Activated CD4-positive, CD25-positive, alpha-beta regulatory T cell (primary cell): Measurements from ENCODE around the gene ICAM5.
"Not testable (repeated sequence)": the region's sequence is repeated elsewhere in the genome, so short reads cannot be mapped to it uniquely, and the experiment has no call there.

Experiments used
- DNase-seq, 4 experiments: peaks; one replicate each; lab custom pipeline; 2025; lab: John Stamatoyannopoulos, UW

The ICAM5 gene

DNA sequence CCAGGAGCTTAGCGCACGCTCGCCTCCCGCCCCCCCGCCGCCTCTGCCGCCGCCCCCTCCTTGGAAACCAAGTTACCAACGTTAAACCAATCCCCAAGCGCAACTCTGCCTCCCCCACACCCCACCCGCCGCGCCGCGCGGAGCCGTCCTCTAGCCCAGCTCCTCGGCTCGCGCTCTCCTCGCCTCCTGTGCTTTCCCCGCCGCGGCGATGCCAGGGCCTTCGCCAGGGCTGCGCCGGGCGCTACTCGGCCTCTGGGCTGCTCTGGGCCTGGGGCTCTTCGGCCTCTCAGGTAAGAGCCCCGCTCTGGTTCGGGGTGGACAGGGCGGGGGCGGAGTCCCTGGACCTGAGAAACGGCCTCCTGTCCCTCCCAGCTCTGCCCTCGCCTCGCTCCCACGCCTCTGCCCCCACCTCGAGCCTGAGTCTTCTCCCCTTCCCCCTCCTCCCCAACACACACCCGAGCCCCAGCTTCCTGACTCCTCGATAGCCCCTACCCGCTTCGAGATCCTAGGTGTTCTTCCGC, at the start of gene ICAM5:
TSS of gene ICAM5 (plus strand) at position 117 of the 521 bp plus-strand sequence. CDS start at position 209, 92 bp downstream.
- no peak for DNase-seq

GRCh38 chr19:10241826-10242449, 47.8 kb upstream of the ICAM5 start:
- not testable (repeated sequence) for DNase-seq

DNA sequence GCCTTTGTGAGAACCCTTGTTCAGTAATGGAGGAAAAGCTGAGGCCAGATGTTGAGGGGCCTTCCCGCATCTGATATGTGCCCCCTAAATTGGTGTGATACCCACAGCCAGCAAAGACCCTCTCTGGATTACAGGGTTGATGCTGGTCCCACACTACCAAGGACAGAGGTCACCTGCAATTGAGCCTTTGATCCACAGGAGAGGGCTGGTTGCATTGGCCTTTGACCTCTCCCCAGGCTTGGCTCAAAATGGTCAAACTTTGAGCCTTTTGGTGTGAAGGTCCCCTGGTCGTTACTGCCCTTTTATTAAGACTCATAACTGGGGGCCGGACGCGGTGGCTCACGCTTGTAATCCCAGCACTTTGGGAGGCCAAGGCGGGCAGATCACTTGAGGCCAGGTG, 46.1 kb upstream of the ICAM5 start:
- DNase-seq: no peak

- no peak for DNase-seq
Measured at GRCh38 chr19:10245189-10245939, 44.4 kb upstream of the ICAM5 start.

DNA sequence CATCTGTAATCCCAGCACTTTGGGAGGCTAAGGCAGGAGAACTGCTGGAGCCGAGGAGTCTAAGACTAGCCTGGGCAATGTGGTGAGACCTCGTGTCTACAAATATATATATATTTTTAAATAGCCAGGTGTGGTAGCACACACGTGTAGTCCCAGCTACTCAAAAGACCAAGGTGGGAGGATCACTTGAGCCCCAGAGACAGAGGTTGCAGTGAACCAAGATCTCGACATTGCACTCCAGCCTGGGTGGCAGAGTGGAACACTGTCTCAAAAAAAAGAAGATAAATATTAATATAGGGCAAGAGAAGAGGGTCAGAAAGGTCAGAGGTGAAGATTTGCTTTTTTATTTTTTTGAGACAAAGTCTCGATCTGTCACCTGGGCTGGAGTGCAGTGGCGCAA, 43.2 kb upstream of the ICAM5 start:
- DNase-seq: no peak

GRCh38 chr19:10251792-10252694, 37.7 kb upstream of the ICAM5 start, which contains the start of gene MRPL4:
Gene MRPL4, plus strand, starts transcription at chr19:10252214. Its CDS starts 40 bp downstream, at chr19:10252254.
- peak; percentile 89 to 92 (median 92) for DNase-seq

DNA sequence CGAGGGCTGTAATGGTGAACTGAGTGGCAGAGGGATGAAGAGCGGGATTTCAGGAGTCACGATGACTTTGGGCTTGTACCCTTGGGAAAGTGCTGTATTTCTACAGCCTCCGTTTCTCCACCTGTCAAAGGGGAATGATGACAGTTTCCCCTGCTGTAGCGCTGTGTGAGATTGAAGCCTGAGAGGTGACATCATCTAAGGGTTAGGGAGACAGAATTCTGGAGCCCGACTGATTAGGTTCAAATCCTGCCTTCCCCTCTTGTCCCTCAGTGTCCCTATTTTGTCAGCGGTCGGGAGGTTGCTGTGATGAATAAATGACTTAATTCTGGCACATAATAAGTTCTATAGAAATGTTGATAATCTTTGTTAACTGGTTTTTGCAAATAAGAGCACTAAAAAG, 37.0 kb upstream of the ICAM5 start:
- no peak for DNase-seq

DNA sequence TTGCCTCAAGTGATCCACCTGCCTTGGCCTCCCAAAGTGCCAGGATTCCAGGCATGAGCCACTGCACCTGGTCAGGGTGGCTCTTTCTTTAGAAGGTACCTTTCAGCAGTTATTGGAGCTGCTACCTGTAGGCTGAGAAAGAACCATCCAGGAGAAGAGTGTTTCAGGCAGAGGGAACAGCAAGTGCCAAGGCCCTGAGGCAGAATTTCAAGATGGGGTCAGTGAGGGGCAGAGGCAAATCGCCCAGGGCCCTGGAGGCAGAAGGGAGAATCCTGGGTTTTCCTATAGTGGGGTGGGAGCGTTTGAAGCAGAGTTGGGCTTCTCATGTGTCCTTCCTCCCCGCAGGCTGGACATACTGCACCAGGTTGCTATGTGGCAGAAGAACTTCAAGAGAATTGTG, 35.5 kb upstream of the ICAM5 start:
- no peak for DNase-seq

GRCh38 chr19:10255358-10255757, 34.4 kb upstream of the ICAM5 start:
- DNase-seq: no peak

DNA sequence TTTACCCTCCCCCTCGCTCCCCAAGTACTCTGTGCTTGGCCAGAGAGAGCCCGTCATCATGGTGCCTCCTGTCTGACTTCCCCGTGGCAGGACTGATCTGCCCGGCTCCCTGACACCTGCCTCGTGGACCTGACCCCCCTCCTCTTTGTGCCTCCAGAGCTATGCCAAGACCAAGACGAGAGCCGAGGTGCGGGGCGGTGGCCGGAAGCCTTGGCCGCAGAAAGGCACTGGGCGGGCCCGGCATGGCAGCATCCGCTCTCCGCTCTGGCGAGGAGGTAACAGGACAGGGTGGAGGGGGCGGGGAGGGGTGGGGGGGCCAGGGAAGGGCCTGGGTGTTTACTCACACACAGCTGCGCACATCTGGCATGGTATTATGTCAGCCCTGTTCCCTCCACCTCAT, 33.2 kb upstream of the ICAM5 start:
- no peak for DNase-seq

DNA sequence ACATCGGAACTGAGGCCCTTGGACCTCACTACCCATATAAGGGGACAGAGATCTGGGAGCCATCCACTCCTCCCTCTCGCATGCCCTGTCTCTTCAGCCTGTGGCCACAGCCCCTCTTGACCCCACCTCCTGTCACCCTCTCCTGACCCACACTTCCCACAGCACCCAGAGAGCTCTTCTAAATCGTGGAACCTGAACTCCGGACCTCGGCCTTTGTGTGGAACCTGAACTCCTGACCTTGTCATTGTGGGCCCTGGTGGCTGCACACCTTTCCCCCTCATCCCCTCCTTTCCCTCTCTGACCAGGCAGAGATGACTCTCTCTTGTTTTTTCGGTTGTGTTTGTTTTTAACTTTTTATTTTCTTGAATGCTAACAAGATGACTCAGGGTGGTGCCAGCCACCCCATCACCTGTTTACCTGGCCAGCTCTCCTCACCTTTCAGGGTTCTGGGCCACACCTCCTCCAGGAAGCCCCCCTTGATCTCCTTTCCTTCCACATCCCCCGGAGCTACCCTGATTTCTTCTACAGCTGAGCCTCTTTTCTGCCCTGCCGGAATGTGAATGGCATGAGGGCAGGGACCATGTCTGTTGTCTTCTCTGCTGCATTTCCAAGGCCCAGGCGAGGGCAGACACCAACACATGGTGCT, 32.7 kb upstream of the ICAM5 start:
- no peak for DNase-seq

DNA sequence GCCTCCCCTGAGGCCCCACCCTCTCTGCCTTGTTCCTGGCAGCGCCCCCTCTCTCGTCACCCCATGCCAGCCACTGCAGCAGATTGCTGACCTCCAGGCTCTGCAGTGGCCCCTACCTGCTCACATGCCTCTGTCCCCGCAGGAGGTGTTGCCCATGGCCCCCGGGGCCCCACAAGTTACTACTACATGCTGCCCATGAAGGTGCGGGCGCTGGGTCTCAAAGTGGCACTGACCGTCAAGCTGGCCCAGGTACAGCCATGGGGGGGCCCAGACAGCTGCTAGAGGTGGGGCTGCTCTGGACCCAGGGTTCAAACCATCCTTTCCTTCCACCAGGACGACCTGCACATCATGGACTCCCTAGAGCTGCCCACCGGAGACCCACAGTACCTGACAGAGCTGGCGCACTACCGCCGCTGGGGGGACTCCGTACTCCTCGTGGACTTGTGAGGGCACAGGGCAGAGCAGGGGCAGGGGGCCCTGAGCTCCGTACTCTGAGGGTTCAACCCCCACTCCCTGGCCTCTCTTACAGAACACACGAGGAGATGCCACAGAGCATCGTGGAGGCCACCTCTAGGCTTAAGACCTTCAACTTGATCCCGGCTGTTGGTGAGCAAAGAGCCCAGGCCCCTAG, 31.6 kb upstream of the ICAM5 start:
- no peak for DNase-seq

- peak; percentile 67 to 83 (median 80) for DNase-seq
Measured at GRCh38 chr19:10259162-10259905, 30.4 kb upstream of the ICAM5 start.

DNA sequence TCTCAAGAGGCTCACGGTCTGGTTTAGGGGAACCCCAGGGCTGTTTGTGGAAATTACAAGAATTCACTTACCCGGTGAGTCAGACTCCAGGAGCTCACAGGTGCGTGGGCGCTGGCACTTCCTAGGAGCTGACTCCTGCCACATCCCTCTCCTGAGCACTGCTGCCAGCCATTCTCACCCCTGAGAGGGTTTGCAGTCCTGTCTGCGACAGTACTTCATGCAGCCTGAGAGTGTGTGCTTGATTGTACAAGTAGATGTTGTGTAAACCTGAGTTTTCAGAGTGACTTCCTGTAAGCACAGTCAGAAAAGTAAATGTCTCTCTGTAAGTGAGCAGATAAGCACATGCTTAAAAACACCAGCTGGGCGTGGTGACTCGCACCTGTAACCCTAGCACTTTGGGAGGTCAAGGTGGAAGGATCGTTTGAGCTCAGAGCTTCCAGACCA, 29.6 kb upstream of the ICAM5 start:
- peak in 1 of 4 experiments; percentile 33 for DNase-seq

DNA sequence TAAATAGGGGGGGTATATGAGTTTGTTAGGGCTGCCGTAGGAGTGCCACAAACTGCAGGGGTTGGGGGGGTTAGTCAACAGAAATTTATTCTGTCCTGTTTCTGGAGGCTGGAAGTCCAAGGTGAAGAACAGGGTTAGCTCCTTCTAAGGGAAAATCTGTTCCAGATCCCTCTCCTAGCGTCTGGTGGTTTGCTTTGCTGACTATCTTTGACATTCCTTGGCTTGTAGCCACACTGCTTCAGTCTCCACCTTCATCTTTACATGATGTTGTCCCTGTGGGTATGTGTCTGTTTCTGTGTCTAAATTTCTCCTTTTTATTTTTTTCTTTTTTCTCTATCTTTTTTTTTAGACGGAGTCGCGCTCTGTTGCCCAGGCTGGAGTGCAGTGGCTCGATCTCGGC, 27.0 kb upstream of the ICAM5 start:
- no peak for DNase-seq

DNA sequence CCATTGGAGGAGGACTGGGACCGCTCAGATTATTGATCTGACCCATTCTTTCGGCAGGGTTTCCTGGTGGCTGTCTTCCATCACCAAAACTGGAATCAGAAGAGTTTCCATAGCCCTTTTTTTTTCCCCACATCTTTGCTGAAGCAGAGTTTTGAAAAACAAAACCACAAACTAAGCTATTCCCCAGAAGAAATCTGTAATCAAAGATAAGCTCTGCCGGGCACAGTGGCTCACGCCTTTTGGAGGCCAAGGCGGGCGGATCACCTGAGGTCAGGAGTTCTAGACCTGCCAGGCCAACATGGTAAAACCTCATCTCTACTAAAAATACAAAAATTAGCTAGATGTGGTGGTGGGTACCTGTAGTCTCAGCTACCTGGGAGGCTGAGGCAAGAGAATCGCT, 23.0 kb upstream of the ICAM5 start:
- DNase-seq: no peak

DNA sequence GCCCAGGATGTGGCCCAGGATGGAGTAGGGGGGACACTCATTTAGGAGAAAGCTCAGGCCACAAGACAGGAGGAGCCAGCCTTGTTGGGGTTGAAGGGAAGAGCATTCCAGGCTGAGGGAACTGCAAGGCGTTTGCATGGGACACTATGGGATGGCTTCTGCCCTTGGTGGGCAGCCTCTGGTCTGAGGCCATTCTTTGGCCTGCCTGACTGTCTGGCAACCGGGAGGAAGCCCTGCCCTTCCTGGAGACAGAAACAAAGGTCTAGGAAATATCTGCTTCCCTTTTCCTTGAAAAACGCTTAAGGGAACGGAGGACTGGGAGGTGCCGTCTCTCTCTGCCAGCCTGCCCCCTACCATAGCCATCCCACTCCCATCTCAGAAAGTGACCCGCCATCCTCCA, 21.7 kb upstream of the ICAM5 start:
- no peak for DNase-seq

DNA sequence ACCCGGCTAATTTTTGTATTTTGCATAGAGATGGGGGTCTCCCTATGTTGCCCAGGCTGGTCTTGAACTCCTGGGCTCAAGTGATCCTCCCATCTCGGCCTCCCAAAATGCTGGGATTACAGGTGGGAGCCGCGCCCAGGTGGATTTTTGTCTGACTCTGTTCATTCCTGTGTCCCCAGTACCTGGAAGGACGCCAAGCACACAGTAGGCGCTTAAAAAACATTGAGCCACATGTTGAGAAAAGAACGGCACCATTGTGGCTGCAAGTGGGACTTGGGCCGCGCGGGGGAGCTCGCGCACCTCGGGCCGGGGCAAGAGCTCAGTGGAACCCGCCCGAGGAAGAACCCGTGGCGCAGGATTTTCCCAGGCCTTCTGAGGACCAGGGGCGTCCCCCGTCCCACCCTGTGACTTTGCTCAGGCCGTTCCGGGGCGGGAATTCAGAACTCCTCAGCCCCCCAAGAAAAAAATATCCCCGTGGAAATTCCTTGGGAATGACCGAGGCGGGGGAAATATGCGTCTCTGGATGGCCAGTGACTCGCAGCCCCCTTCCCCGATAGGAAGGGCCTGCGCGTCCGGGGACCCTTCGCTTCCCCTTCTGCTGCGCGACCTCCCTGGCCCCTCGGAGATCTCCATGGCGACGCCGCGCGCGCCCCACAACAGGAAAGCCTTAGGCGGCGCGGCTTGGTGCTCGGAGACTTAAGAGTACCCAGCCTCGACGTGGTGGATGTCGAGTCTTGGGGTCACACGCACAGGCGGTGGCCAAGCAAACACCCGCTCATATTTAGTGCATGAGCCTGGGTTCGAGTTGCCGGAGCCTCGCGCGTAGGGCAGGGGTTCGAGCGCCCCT, 20.2 kb upstream of the ICAM5 start:
- peak; percentile 66 to 81 (median 79) for DNase-seq

GRCh38 chr19:10270180-10270615, 19.6 kb upstream of the ICAM5 start:
- peak; percentile 27 to 48 (median 36) for DNase-seq
